Measurements from ENCODE around the gene SIRPA.
A peak's percentile ranks its signal among the peaks of the same experiment; 100 is the strongest.

Gene SIRPA

GRCh38 chr20:1870792-1871550 is 24.2 kb upstream of the SIRPA start:
- DNase-seq (ENCODE audit: low spot score): no peak

- DNase-seq (ENCODE audit: low spot score): no peak
These were observed 23.3 kb upstream of the SIRPA start for GRCh38 chr20:1871807-1872458.

GRCh38 chr20:1872459-1873097 is 22.6 kb upstream of the SIRPA start:
- no peak for DNase-seq (ENCODE audit: low spot score)

- DNase-seq (ENCODE audit: low spot score): no peak
These were observed 20.6 kb upstream of the SIRPA start for GRCh38 chr20:1874450-1875182.

GRCh38 chr20:1875183-1875554 is 20.0 kb upstream of the SIRPA start:
- DNase-seq (ENCODE audit: low spot score): no peak

GRCh38 chr20:1875762-1876161 is 19.4 kb upstream of the SIRPA start:
- no peak for DNase-seq (ENCODE audit: low spot score)

GRCh38 chr20:1876217-1876921 is 18.8 kb upstream of the SIRPA start:
- DNase-seq (ENCODE audit: low spot score): no peak

- no peak for DNase-seq (ENCODE audit: low spot score)
These were observed 18.1 kb upstream of the SIRPA start for GRCh38 chr20:1876975-1877608.

GRCh38 chr20:1877609-1878200 is 17.5 kb upstream of the SIRPA start:
- DNase-seq (ENCODE audit: low spot score): no peak

- no peak for DNase-seq (ENCODE audit: low spot score)
These were observed 15.8 kb upstream of the SIRPA start for GRCh38 chr20:1879369-1879768.

- no peak for DNase-seq (ENCODE audit: low spot score)
These were observed 15.3 kb upstream of the SIRPA start for GRCh38 chr20:1879934-1880333.

GRCh38 chr20:1880529-1881239 is 14.5 kb upstream of the SIRPA start:
- DNase-seq (ENCODE audit: low spot score): no peak

GRCh38 chr20:1881240-1881835 is 13.9 kb upstream of the SIRPA start:
- peak; percentile 73 for DNase-seq (ENCODE audit: low spot score)

GRCh38 chr20:1882026-1882425 is 13.2 kb upstream of the SIRPA start:
- DNase-seq (ENCODE audit: low spot score): no peak

- no peak for DNase-seq (ENCODE audit: low spot score)
These were observed 11.2 kb upstream of the SIRPA start for GRCh38 chr20:1883986-1884385.

- DNase-seq (ENCODE audit: low spot score): no peak
These were observed 10.0 kb upstream of the SIRPA start for GRCh38 chr20:1885254-1885653.

GRCh38 chr20:1885940-1886693 is 9.1 kb upstream of the SIRPA start:
- DNase-seq (ENCODE audit: low spot score): no peak

GRCh38 chr20:1887321-1887720 is 7.9 kb upstream of the SIRPA start:
- no peak for DNase-seq (ENCODE audit: low spot score)

GRCh38 chr20:1887756-1888155 is 7.5 kb upstream of the SIRPA start:
- DNase-seq (ENCODE audit: low spot score): no peak

Data from globus pallidus (tissue), 1 donor.